HEK293 (cell line): Measurements from ENCODE around the gene SMURF1.

Experiments used
- EGR2 ChIP-seq: fragments of 450-650 bp; formaldehyde crosslinking; IDR thresholded peaks from 2 replicates; pipeline ENCODE4 v1.5.1; 2016; ENCODE audit warnings: low read depth, missing biosample characterization, missing genetic modification characterization
- GFI1B ChIP-seq: fragments of 450-650 bp; formaldehyde crosslinking; IDR thresholded peaks from 2 replicates; pipeline ENCODE4 v1.5.1; 2016; ENCODE audit warnings: missing biosample characterization, missing genetic modification characterization
- GLIS1 ChIP-seq: fragments of 450-650 bp; formaldehyde crosslinking; IDR thresholded peaks from 2 replicates; pipeline ENCODE4 v1.5.1; 2016; ENCODE audit warnings: missing biosample characterization, missing genetic modification characterization
- KLF10 ChIP-seq: fragments of 450-650 bp; IDR thresholded peaks from 2 replicates; pipeline ENCODE4 v1.5.1; 2018; ENCODE audit warnings: missing biosample characterization, mild to moderate bottlenecking, missing genetic modification characterization
- MZF1 ChIP-seq: fragments of 450-650 bp; formaldehyde crosslinking; IDR thresholded peaks from 2 replicates; pipeline ENCODE4 v1.5.1; 2017; ENCODE audit warnings: missing biosample characterization, missing genetic modification characterization, borderline replicate concordance
- ZBTB21 ChIP-seq: fragments of 450-650 bp; formaldehyde crosslinking; IDR thresholded peaks from 2 replicates; pipeline ENCODE4 v1.5.1; 2017; ENCODE audit warnings: missing biosample characterization, missing genetic modification characterization
- ZBTB7A ChIP-seq: fragments of 450-650 bp; formaldehyde crosslinking; IDR thresholded peaks from 2 replicates; pipeline ENCODE4 v1.5.1; 2016; ENCODE audit warnings: low read depth, missing biosample characterization, missing genetic modification characterization
- ZFHX2 ChIP-seq: fragments of 450-650 bp; formaldehyde crosslinking; conservative IDR thresholded peaks from 2 replicates; pipeline ENCODE4 v1.5.1; 2016; ENCODE audit warnings: missing biosample characterization, missing genetic modification characterization
- ZNF10 ChIP-seq: fragments of 450-650 bp; formaldehyde crosslinking; IDR thresholded peaks from 2 replicates; pipeline ENCODE4 v1.5.1; 2017; ENCODE audit warnings: missing biosample characterization, missing genetic modification characterization
- ZNF146 ChIP-seq: fragments of 450-650 bp; formaldehyde crosslinking; IDR thresholded peaks from 2 replicates; pipeline ENCODE4 v1.5.1; 2016; ENCODE audit warnings: missing biosample characterization, missing genetic modification characterization
- ZNF175 ChIP-seq: fragments of 450-650 bp; formaldehyde crosslinking; IDR thresholded peaks from 2 replicates; pipeline ENCODE4 v1.5.1; 2016; ENCODE audit warnings: missing biosample characterization, missing genetic modification characterization
- ZNF19 ChIP-seq: fragments of 450-650 bp; formaldehyde crosslinking; IDR thresholded peaks from 2 replicates; pipeline ENCODE4; 2016; ENCODE audit warnings: missing biosample characterization, missing genetic modification characterization, low read depth
- ZNF202 ChIP-seq: fragments of 450-650 bp; formaldehyde crosslinking; IDR thresholded peaks from 2 replicates; pipeline ENCODE4 v1.5.1; 2016; ENCODE audit warnings: missing biosample characterization, missing genetic modification characterization, borderline replicate concordance
- ZNF211 ChIP-seq: fragments of 450-650 bp; formaldehyde crosslinking; IDR thresholded peaks from 2 replicates; pipeline ENCODE4 v1.5.1; 2016; ENCODE audit warnings: low read depth, missing biosample characterization, missing genetic modification characterization
- ZNF292 ChIP-seq: fragments of 450-650 bp; formaldehyde crosslinking; IDR thresholded peaks from 2 replicates; pipeline ENCODE4 v1.5.1; 2016; ENCODE audit warnings: low read depth, missing biosample characterization, missing genetic modification characterization, borderline replicate concordance
- ZNF302 ChIP-seq: fragments of 450-650 bp; formaldehyde crosslinking; IDR thresholded peaks from 2 replicates; pipeline ENCODE4 v1.5.1; 2016; ENCODE audit warnings: missing biosample characterization, missing genetic modification characterization, low read depth
- ZNF324 ChIP-seq: fragments of 450-650 bp; formaldehyde crosslinking; IDR thresholded peaks from 2 replicates; pipeline ENCODE4 v1.5.1; 2016; ENCODE audit warnings: missing biosample characterization, missing genetic modification characterization
- ZNF391 ChIP-seq: fragments of 450-650 bp; formaldehyde crosslinking; IDR thresholded peaks from 2 replicates; pipeline ENCODE4 v1.5.1; 2016; ENCODE audit warnings: low read depth, missing biosample characterization, missing genetic modification characterization, borderline replicate concordance
- ZNF423 ChIP-seq: fragments of 450-650 bp; formaldehyde crosslinking; IDR thresholded peaks from 2 replicates; pipeline ENCODE4 v1.5.1; 2016; ENCODE audit warnings: missing biosample characterization, missing genetic modification characterization
- ZNF514 ChIP-seq: fragments of 450-650 bp; formaldehyde crosslinking; IDR thresholded peaks from 2 replicates; pipeline ENCODE4 v1.5.1; 2016; ENCODE audit warnings: missing biosample characterization, missing genetic modification characterization
- ZNF521 ChIP-seq: fragments of 450-650 bp; formaldehyde crosslinking; IDR thresholded peaks from 2 replicates; pipeline ENCODE4 v1.5.1; 2017; ENCODE audit warnings: missing biosample characterization, mild to moderate bottlenecking, missing genetic modification characterization
- ZNF549 ChIP-seq: fragments of 450-650 bp; IDR thresholded peaks from 2 replicates; pipeline ENCODE4 v1.5.1; 2018; ENCODE audit warnings: missing biosample characterization, missing genetic modification characterization, mild to moderate bottlenecking, inconsistent platforms, moderate library complexity
- ZNF555 ChIP-seq: fragments of 450-650 bp; formaldehyde crosslinking; conservative IDR thresholded peaks from 2 replicates; pipeline ENCODE4 v1.5.1; 2017; ENCODE audit warnings: missing biosample characterization, mild to moderate bottlenecking, missing genetic modification characterization, inconsistent platforms
- ZNF558 ChIP-seq: fragments of 450-650 bp; formaldehyde crosslinking; IDR thresholded peaks from 2 replicates; pipeline ENCODE4 v1.5.1; 2016; ENCODE audit warnings: missing biosample characterization, missing genetic modification characterization
- ZNF596 ChIP-seq: fragments of 450-650 bp; IDR thresholded peaks from 2 replicates; pipeline ENCODE4 v1.5.0; 2018; ENCODE audit warnings: missing biosample characterization, mild to moderate bottlenecking, missing genetic modification characterization, moderate library complexity
- ZNF664 ChIP-seq: fragments of 450-650 bp; formaldehyde crosslinking; IDR thresholded peaks from 2 replicates; pipeline ENCODE4 v1.5.1; 2016; ENCODE audit warnings: missing biosample characterization, missing genetic modification characterization
- ZNF670 ChIP-seq: fragments of 450-650 bp; formaldehyde crosslinking; IDR thresholded peaks from 2 replicates; pipeline ENCODE4 v1.5.1; 2016; ENCODE audit warnings: missing biosample characterization, missing genetic modification characterization, low read depth
- ZNF701 ChIP-seq: fragments of 450-650 bp; formaldehyde crosslinking; IDR thresholded peaks from 2 replicates; pipeline ENCODE4 v1.5.1; 2016; ENCODE audit warnings: missing biosample characterization, missing genetic modification characterization
- ZNF707 ChIP-seq: fragments of 450-650 bp; formaldehyde crosslinking; IDR thresholded peaks from 2 replicates; pipeline ENCODE4 v1.5.1; 2016; ENCODE audit warnings: missing biosample characterization, missing genetic modification characterization
- ZSCAN16 ChIP-seq: fragments of 450-650 bp; formaldehyde crosslinking; IDR thresholded peaks from 2 replicates; pipeline ENCODE4 v1.5.1; 2016; ENCODE audit warnings: missing biosample characterization, missing genetic modification characterization
- ZSCAN23 ChIP-seq: fragments of 450-650 bp; formaldehyde crosslinking; IDR thresholded peaks from 2 replicates; pipeline ENCODE4 v1.5.1; 2016; ENCODE audit warnings: missing biosample characterization, missing genetic modification characterization
- TF ChIP-seq, protein P1 (sequence below): fragments of 450-650 bp; formaldehyde crosslinking; IDR thresholded peaks from 2 replicates; pipeline ENCODE4 v1.5.1; 2016; ENCODE audit warnings: missing biosample characterization, missing genetic modification characterization
- TF ChIP-seq, protein P2 (sequence below): fragments of 450-650 bp; IDR thresholded peaks from 2 replicates; pipeline ENCODE4 v1.5.1; 2018; ENCODE audit warnings: missing biosample characterization, mild to moderate bottlenecking, missing genetic modification characterization
- TF ChIP-seq, protein P3 (sequence below): fragments of 450-650 bp; formaldehyde crosslinking; IDR thresholded peaks from 2 replicates; pipeline ENCODE4 v1.5.1; 2016; ENCODE audit warnings: missing biosample characterization, missing genetic modification characterization
- TF ChIP-seq, protein P4 (sequence below): sonication (generic); formaldehyde crosslinking; IDR thresholded peaks from 2 replicates; pipeline ENCODE4 v1.8.1; 2022; ENCODE audit warnings: mild to moderate bottlenecking, moderate library complexity, missing genetic modification reagents
- TF ChIP-seq, protein P5 (sequence below): fragments of 450-650 bp; formaldehyde crosslinking; IDR thresholded peaks from 2 replicates; pipeline ENCODE4 v1.5.1; 2016; ENCODE audit warnings: missing biosample characterization, missing genetic modification characterization

The SMURF1 gene

DNA sequence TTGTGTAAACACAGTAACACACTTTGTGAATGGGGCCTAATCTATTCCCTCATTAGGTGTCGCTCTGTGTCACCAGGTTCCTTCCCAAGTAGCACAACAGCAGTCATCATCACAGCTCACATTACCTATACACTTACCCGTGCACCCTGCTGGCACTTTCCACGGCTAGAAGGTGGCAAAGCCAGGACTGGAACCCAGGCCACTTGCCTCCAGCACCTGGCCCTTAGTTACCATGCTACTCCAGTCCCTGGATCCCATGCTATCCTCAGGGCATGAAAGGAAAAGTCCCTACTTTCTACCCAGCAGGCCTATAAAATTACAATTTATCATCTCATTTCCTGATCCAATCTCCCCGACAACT, 18.4 kb downstream of the SMURF1 start (continued):
- TF ChIP-seq ZNF10 (tag by site-specific recombination) = peak; percentile 81; the same call in 1 of the 2 replicates
- TF ChIP-seq ZNF324 (tag by site-specific recombination) = no peak
- no peak for TF ChIP-seq ZFHX2
- no peak for TF ChIP-seq ZNF302
- no peak for TF ChIP-seq ZNF175 (tag by site-specific recombination)
- TF ChIP-seq ZNF202 (tag by site-specific recombination) = no peak
- no peak for TF ChIP-seq ZBTB21 (tag by site-specific recombination)
- TF ChIP-seq ZNF701 (tag by site-specific recombination) = no peak
- no peak for TF ChIP-seq ZNF670 (tag by site-specific recombination)
- TF ChIP-seq ZNF521 (tag by site-specific recombination) = no peak
- TF ChIP-seq, protein P1, sequence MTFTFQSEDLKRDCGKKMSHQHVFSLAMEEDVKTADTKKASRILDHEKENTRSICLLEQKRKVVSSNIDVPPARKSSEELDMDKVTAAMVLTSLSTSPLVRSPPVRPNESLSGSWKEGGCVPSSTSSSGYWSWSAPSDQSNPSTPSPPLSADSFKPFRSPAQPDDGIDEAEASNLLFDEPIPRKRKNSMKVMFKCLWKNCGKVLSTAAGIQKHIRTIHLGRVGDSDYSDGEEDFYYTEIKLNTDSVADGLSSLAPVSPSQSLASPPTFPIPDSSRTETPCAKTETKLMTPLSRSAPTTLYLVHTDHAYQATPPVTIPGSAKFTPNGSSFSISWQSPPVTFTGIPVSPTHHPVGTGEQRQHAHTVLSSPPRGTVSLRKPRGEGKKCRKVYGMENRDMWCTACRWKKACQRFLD (tag by site-specific recombination) = no peak
- 0 out of 2 replicates have a peak, but pooled peaks have one; percentile 7 for TF ChIP-seq GLIS1 (tag by site-specific recombination)
- TF ChIP-seq ZNF549 (tag by site-specific recombination) = no peak
- TF ChIP-seq ZNF211 (tag by site-specific recombination) = no peak
- TF ChIP-seq, protein P2, sequence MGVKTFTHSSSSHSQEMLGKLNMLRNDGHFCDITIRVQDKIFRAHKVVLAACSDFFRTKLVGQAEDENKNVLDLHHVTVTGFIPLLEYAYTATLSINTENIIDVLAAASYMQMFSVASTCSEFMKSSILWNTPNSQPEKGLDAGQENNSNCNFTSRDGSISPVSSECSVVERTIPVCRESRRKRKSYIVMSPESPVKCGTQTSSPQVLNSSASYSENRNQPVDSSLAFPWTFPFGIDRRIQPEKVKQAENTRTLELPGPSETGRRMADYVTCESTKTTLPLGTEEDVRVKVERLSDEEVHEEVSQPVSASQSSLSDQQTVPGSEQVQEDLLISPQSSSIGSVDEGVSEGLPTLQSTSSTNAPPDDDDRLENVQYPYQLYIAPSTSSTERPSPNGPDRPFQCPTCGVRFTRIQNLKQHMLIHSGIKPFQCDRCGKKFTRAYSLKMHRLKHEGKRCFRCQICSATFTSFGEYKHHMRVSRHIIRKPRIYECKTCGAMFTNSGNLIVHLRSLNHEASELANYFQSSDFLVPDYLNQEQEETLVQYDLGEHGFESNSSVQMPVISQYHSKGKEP = no peak
- TF ChIP-seq ZNF423 (tag by site-specific recombination) = no peak
- no peak for TF ChIP-seq KLF10
- TF ChIP-seq ZNF391 (tag by site-specific recombination) = no peak
- no peak for TF ChIP-seq ZSCAN23 (tag by site-specific recombination)
- TF ChIP-seq, protein P3, sequence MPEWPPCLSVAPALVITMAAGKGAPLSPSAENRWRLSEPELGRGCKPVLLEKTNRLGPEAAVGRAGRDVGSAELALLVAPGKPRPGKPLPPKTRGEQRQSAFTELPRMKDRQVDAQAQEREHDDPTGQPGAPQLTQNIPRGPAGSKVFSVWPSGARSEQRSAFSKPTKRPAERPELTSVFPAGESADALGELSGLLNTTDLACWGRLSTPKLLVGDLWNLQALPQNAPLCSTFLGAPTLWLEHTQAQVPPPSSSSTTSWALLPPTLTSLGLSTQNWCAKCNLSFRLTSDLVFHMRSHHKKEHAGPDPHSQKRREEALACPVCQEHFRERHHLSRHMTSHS = no peak
- TF ChIP-seq, protein P4, sequence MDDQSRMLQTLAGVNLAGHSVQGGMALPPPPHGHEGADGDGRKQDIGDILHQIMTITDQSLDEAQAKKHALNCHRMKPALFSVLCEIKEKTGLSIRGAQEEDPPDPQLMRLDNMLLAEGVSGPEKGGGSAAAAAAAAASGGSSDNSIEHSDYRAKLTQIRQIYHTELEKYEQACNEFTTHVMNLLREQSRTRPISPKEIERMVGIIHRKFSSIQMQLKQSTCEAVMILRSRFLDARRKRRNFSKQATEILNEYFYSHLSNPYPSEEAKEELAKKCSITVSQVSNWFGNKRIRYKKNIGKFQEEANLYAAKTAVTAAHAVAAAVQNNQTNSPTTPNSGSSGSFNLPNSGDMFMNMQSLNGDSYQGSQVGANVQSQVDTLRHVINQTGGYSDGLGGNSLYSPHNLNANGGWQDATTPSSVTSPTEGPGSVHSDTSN (CRISPR knock-in tag) = no peak
- no peak for TF ChIP-seq ZNF558 (tag by site-specific recombination)
- TF ChIP-seq ZNF664 (tag by site-specific recombination) = no peak
- no peak for TF ChIP-seq GFI1B (tag by site-specific recombination)
- no peak for TF ChIP-seq ZBTB7A (tag by site-specific recombination)
- TF ChIP-seq EGR2 = no peak
- peak; percentile 46; the same call in 1 of the 2 replicates for TF ChIP-seq MZF1 (tag by site-specific recombination)
- TF ChIP-seq ZNF292 = no peak
- no peak for TF ChIP-seq ZNF19
- TF ChIP-seq, protein P5, sequence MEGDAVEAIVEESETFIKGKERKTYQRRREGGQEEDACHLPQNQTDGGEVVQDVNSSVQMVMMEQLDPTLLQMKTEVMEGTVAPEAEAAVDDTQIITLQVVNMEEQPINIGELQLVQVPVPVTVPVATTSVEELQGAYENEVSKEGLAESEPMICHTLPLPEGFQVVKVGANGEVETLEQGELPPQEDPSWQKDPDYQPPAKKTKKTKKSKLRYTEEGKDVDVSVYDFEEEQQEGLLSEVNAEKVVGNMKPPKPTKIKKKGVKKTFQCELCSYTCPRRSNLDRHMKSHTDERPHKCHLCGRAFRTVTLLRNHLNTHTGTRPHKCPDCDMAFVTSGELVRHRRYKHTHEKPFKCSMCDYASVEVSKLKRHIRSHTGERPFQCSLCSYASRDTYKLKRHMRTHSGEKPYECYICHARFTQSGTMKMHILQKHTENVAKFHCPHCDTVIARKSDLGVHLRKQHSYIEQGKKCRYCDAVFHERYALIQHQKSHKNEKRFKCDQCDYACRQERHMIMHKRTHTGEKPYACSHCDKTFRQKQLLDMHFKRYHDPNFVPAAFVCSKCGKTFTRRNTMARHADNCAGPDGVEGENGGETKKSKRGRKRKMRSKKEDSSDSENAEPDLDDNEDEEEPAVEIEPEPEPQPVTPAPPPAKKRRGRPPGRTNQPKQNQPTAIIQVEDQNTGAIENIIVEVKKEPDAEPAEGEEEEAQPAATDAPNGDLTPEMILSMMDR = peak; percentile 26; the same call in 1 of the 2 replicates
- TF ChIP-seq ZNF596 = 0 out of 2 replicates have a peak, but pooled peaks have one; percentile 7
- TF ChIP-seq ZSCAN16 (tag by site-specific recombination) = no peak
- TF ChIP-seq ZNF146 (tag by site-specific recombination) = no peak
- no peak for TF ChIP-seq ZNF514 (tag by site-specific recombination)
- TF ChIP-seq ZNF707 (tag by site-specific recombination) = no peak
- no peak for TF ChIP-seq ZNF555 (tag by site-specific recombination)
